Stimulated activated CD8-positive, alpha-beta memory T cell treated with anti-CD3 and anti-CD28 coated beads, Interleukin-7, amount 100 ng/mL, for 4 hours (primary cell): ENCODE data around the gene FCN1.
"Not testable (repeated sequence)": the region's sequence is repeated elsewhere in the genome, so short reads cannot be mapped to it uniquely, and the experiment has no call there.

Experiments used
- DNase-seq, 2 donors: peaks; one replicate each; pipeline ENCODE4 v3.0.0-alpha.2; 2020; ENCODE audit warnings: low read depth in 2 of 2

Gene FCN1

DNA sequence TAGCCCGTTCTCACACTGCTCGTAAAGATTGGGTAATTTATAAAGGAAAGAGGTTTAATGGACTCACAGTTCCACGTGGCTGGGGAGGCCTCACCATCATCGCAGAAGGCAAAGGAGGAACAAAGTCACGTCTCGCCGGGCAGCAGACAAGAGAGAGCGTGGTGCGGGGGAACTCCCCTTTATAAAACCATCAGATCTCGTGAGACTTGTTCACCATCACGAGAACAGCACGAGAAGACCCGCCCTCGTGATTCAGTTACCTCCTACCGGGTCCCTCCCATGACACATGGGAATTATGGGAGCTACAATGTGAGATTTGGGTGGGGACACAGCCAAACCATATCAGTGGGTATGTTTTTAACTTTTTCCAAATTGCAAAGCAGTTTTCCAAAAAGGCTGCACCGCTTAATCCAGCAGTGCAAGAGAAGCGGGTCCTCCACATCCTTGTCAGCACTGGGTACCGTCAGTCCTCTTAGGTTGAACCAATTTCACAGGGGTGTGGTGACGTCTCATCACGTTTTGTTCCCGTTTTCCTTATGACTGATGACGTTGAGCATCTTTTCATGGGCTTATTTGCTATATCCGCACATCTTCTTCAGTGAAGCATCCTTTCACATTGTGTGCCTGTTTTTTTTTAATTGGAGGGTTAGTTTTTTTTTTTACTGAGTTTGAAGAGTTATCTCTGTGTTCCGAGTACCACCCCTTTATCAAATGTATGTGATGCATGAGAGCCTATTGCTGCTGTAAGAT is 45.1 kb downstream of the FCN1 start:
- DNase-seq = no peak

DNA sequence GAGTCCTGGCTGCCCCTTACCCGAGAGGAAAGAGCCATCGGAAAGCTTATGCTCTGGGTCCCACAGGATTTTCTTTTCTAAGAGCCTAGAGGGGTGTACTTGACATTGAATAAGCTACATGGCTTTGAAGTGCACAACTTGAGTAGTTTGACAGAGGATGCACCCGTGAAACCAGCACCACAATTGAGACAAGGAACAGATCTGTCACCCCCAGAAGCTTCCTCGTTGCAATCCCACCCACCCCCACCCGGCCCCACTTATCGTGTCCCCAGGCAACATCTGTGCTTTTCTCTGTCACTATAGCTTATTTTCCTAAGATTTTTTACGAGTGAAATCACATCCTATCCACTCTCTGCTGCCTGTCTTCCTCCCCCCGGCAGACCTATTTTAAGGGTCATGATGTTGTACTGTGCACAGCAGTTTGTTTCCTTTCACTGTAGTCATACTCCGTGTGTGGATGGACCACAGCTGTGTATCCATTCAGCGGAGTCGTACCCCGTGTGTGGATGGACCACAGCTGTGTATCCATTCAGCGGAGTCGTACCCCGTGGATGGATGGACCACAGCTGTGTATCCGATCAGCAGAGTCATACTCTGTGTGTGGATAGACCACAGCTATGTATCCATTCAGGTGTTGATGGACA is 45.9 kb downstream of the FCN1 start:
- no peak for DNase-seq

DNA sequence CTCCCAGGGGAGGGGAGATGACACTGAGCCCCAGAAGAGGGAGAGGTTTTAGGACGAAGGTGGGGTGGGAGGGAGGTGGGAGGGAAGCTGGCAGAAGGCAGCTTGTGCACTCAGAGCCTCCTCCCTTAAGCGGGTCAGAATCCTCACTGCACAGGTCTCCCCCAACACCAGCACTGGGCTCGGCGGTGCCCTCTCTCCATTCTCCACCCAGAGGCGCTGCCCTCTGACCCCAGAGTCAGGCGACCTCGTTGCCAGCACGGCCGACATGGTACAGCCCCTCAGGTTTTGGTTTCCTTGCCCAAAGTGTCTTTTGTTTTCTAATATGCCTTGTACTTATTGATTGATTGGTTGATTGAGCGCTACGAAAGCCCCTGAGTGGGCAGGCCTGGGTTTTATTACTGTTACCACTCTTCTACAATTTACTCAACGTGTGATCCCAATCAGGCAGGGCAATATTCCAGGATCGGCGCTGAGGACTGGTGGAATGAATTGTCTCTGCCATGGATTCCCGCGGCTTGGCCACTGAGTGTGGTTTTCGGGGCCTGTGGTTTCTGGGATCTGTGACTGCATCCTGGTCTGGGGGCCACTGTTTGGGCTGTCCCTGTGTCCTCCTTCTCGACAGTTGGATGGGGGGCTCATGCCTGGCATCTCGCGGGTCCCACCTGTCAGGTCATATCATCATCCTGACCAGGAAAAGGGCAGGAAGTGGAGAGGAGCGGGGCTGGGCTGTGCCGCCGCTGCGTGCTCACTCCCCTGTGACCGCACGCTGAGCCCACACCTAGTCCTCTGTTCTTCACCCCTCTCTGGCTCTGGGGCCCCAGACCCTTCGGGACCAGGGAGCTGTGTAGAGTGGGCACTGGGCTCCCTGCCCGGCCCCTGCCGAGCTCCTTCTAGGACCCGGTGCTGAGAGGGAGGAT is 46.7 kb downstream of the FCN1 start:
- no peak for DNase-seq

DNA sequence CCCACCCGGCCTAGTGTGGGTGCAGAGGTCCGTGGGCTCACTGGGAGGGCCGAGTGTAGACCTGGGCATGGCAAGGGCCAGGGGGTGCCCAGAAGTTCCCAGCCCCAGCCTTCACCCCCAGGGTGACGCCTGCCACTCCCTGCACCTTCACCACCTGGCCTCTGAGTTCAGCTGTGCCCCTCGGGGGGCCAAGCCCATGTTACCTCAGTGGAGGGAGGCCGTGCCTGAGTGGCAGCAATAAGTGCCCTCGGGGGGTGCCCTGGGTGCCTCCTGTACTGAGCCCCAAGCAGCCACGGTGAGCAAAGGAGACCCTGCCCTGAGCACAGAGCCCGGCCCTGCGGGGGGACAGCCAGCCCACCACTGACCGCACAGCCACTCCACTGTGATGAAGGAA is 47.4 kb downstream of the FCN1 start:
- DNase-seq = no peak

DNA sequence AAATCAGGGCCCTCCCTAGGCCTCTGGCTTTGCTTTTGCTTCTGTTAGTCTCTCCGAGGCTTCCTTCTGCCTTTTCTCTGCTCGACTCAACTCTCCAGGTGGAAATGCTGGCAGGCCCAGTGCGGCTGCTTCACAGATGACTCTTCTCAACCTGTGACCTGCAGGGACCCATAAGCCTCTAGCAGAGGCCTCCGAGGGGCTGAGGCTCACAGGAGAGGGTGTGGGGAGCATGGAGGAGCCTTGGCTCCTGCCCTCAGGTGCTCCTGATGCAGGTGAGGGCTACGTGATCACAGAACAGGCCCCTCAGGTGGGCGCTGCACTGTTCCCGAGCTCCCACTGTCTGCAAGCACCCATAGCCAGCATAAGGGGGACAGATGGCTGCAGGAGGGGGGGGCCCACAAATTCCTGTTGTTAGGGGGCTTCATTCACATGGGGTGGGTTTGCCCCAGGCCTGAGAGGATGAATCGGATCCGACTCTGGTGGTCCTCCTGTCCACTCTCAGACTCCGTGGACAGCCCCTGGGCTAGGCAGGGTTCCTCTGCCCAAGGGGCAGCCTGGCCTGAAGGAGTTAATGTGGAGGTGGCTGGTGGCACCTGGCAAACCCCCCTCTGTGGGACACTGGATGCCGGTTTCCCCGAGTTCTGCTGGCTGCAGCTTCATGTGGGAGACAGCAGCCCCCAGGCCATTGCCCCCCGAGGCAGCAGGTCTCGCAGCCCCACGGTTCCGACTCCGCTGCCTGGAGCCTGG is 48.0 kb downstream of the FCN1 start:
- no peak for DNase-seq

DNA sequence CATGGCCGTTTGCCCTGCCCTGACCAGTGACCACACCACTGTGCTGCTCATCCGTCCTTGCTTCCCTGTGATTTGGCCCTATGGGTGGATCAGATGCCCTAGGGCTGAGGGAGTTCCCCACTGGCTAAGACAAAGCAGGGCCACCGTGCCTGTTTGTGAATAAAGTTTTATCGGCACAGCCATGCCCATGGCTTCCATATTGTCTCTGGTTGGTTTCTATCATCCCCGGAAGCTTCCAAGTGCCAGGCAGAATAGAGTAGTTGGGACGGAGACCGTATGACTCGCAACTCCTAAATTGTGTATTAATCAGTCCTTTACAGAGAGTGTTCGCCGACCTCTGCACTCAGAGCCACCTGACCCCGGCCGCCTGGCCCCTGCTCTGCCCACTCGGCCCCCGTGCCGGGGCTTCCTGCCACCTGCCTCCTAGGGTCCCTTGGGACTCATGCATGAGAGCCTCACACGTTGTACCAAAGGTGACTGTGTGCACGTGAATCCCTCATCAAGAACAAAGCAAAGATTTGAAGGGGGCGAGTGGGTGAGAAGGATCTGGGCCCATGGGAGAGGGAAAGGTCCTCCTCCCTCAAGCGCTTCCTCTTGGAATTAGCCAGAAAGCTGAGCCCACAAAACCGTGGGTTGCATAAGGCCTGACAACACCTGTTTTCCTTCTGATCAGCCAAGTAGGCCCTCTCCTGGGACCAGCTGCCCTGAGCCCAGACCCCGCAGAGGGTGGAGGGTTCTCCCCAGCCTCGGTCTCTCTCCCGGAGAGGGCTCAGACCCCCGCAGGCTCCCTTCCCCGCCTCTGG is 48.8 kb downstream of the FCN1 start:
- DNase-seq = no peak

DNA sequence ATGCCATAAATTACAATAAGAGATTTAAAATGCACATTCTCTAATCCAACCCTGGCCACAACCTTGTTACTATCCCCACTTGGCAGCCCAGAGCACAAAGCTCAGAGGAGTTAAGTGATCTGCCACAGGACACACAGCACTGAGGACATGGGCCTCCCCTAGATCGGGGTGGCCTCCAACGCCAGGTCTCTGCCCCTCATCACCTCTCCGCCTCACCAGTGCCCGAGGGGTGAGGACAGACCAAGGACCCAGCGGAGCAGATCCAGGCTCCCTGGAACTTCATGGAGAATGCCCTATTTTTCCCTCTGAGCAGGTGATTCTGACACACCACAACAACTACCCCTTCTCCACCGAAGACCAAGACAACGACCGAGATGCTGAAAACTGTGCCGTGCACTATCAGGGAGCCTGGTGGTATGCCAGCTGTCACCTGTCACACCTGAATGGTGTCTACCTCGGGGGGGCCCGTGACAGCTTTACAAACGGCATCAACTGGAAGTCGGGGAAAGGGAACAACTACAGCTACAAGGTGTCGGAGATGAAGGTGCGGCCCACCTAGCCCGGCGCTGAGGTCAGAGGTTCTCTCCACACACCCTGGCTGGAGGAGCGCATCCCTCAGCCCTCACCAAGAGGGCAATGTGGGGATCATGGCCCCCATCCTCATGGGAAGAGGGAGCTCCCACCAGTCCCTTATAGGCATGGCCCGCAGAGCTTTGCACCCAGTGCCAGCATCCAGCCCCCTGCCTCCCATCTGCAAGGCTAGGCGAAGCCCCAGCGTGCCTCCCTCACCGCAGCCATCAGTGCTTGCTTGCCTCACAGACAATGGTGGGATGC is 49.6 kb downstream of the FCN1 start:
- DNase-seq = no peak

DNA sequence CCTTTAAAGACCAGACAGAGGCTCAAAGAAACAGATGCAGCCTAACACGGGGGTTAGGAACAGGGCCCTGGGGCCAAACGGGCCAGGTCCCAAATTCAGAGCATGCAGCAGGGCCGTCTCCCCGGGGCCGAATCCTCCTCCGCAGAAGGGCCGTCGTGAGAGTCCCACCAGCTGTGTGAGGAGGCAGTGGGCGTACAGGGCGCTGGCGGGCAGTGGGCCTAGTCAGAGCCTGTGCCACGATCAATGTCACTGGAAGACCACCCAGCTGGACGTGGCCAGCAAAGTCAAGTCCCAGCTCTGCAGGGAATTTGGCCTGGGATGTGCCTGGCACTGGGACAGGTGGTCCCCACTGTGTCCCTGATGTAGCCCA is 52.9 kb downstream of the FCN1 start:
- DNase-seq = no peak

DNA sequence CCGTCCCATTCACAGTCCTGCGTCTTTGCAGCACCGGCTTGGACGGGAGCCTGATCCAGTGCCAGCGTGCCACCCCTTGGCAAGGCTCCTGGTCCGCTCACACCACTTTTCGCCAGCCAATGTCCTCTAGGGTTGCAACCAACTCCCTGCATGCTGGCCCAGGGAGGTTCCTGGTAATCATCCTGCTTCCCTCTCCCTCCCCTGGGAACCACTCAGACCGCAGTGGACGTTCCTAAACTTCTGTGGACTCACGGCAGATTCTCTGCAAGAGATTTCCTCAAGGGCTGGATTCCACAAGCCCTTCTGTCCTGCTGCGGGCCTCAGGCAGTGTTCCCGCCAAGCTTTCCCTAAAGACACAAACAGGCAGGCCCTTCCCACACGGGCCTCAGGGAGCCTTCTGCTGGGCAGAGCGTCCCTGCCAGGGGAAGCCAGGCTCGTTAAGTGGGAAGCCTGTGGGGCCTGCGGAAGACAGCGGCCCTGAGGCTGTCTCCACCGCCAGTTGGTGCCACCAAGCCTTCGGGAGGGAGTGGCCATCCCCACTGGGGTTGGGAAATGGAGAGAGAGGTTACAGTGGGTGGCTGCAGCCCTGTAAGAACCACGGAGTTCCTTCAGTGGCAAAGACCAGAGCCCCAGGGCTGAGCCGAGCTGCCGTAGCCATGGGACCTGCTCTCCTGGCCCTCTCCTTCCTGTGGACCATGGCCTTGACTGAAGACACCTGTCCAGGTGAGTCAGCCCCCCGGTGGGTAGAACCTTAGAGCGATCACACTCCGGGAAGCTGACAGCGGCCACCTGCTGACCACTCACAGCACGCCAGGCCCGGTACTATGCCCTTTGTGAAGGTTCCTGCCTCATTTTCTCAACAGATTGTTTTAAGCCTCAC is 53.5 kb downstream of the FCN1 start:
- no peak for DNase-seq

DNA sequence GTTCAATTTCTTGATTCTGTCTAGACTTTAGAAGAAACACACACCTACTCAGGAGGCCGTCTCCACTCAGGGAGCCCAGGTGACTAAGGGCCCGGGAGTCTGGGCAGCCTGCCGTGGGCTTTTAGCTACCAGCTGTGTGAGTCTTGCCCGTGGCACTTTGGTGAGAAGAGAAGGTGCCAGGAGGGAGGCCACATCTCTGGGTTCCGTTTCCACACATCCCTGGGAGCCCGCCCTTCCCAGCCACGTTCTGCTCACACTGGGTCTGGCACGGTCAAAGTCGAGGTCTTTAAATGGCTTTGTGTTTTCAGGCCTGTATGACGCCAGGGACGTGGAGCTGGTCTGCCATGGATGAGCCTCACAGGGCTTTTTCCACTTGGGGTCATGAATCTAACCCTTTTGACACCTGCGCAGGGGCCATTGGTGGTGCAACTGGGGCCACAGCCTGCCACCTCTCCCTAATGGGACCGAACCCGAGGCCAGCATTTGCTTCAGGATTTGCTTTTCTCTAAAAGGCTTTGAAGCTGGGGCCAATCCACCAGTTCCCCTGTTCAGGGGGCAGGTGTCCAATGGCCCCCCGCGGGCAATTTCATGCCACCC is 54.3 kb downstream of the FCN1 start:
- DNase-seq = no peak

DNA sequence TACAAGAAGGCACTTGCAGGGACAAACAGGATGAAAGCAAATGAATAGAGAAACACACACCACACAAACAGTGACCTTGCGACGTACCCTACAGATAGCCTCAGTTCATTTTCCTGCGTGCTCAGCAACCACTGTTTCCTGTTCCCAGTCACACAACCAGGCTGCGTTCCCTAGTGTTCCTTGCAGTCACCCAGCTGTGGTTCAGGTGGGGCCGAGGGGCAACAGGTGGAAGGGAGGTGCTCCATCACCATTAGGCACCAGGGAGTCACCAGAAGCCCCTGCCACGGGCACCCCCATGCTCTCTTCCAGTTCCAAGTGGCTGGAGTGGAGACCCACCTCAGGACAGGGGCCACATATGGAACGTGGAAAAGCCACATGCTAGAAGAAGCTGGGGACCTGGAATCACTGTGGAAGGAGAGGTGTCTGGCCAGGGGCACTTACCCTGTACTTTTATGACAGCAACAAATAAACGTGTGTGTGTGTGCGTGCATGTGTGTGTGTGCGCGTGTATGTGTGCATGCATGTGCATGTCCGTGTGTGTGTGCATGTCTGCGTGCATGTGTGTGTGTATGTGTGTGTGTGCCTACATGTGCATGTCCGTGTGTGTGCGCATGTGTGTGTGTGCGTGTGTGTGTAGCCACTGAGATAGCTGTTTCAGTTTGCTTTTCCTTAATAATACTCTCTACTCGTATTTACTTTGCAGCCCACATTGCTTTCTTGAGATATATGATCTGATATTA is 55.9 kb downstream of the FCN1 start:
- DNase-seq = no peak

DNA sequence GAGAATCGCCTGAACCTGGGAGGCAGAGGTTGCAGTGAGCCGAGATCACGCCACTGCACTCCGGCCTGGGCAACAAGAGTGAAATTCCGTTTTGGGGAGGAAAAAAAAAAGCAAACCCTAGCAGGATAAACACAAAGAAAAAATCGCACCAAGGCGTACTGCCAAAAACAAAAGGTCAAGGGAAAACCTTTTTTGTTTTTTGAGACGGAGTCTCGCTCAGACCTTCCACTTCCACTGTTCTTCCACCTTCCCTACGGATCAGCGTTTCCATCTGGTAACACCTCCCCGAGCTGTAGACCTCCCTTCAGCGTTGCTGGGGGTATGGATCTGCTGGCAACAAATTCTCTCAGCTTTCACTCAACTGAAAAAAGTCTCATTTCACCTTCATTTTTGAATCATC is 57.2 kb downstream of the FCN1 start:
- no peak for DNase-seq

DNA sequence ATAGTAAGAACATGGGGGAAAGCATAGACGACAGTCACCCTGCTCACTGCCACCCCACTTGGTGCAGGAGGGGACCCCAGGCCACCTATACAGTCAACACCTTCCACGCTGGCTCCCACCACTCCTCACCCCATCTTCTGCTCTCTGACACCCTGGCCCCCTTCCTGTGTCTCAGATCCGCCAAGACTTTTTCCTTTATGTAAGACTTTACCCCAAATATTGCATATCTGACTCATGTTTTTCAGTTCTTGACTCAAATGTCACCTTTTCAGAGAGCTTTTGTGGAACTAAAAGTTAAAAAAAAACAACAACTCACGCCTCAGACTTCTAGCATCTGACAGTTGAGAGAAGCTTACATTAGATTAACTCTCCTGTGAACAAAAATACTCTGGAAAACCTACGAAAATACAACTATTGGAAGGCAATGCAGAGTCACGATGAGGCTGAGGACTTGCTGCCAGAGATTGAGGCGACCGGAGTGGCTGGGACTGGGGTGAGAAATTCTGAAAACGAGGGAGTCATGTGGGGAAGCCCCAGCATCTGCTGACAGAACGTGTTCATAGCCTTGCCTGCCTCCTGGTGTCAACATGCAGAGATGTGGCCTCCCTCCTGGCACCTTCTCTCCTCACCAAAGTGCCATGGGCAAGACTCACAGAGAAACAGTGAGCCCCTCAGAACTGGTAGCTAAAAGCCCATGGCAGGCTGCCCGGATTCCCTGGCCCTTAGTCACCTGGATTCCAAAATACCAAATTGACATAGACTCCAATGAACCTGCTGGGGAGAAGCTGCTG is 59.5 kb downstream of the FCN1 start:
- no peak for DNase-seq

DNA sequence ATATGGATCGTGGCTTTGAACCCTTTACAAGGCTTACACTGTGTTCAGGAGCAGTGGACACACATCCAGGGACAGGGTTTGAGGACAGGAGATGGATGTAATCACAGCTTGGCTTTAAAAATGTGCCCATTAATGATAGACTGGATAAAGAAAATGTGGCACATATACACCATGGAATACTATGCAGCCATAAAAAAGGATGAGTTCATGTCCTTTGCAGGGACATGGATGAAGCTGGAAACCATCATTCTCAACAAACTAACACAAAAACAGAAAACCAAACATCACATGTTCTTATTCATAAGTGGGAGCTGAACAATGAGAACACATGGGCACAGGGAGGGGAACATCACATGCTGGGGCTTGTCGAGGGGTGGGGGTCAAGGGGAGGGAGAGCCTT is 60.3 kb downstream of the FCN1 start:
- not testable (repeated sequence) for DNase-seq

DNA sequence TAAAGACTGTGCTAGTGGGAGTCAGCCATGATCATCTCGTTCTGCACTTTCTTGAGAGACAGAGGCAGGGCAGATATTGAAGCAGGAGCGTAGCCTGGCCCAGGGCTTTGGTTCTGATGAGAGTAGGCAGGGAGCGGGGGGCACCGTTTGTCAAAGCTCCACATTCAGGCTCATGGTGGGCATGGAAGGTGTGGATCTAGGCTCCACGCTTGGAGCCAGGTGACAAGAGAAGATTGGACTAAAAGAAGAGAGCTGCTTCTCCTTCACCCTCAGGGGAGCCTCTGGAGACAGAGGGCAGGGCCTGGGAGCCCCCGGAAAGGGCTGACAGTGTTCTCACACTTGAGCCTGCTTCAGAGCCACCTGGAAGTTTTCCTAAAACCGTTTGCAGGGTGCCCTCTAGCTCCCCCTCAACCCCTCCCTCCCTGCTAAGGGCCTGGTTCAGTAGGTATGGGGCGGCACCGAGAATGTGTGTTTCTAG is 61.8 kb downstream of the FCN1 start:
- no peak for DNase-seq
